ENCODE results near the gene OSR1.
A peak's percentile ranks its signal among the peaks of the same experiment; 100 is the strongest.
"Not testable (repeated sequence)": the region's sequence is repeated elsewhere in the genome, so short reads cannot be mapped to it uniquely, and the experiment has no call there.

The OSR1 gene

DNA sequence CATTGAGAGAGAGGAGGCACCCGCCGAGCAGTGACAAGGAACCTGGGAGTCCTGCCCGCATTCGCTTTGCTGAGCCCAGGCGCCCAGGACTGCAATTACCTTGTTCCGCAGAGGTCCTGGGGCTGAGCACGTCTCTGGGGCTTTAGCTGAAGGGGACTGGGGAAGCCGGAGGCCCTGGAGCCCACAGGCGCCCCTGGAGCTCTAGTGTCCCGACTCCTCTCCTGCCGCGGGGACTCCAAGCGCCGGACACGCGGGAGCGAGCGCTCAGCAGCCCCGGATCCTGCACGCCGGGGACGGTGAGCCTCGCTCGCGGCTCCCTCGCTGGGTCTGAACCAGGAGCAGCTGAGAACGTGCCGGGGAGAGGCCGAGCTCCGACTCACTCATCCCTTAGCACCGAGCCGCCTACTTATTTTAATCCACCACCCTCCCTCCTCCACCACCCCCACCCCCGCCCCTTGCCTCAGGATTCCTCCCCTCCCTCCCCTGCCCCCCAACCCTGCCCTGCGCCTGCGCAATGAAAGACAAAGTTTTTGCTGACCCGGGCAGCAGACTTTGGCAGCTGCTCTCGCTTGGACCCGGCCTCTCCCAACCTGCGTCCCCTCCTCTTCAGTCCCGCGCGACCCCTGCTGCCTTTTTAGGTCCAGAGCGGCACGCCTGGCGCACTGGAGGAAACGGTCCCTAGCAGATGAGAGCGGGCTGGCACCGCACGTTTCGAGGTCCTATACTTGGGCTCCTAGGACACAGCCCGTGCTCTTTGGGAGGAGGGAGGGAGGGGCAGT is at the start of gene OSR1:
Gene OSR1, minus strand, starts transcription at position 382 of the 779 bp plus-strand sequence. CDS start 4,818 bp downstream, outside the sequence.
- no peak for FAIRE-seq

DNA sequence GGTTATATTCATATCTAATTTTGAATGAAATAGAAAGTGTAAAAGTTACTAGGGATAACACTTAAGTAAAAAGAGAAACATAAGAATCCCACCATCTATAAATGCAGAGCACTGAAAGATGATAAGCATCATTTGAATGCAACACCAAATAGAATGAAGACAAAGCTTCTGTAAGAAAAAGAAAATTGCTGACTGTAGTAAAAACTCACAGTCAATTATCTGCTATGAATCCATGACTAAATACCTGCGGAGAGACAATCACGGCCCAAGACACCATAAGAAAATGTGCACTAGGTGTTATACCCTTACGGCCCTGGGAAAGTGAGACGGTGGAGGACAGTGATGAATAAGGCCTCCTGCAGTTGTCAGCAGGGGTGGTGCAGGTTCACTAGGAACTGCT is 45.4 kb upstream of the OSR1 start:
- no peak for FAIRE-seq

GRCh38 chr2:19392191-19392590 is 33.8 kb upstream of the OSR1 start:
- no peak for FAIRE-seq

DNA sequence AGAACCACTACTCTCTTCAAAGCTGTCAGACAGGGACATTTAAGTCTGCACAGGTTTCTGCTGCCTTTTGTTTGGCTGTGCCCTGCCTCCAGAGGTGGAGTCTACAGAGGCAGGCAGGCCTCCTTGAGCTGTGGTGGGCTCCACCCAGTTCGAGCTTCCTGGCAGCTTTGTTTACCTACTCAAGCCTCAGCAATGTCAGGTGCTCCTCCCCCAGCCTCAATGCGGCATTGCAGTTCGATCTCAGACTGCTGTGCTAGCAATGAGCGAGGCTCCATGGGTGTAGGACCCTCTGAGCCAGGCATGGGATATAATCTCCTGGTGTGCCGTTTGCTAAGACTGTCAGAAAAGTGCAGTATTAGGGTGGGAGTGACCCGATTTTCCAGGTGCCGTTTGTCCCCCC is 31.0 kb upstream of the OSR1 start:
- FAIRE-seq = not testable (repeated sequence)

DNA sequence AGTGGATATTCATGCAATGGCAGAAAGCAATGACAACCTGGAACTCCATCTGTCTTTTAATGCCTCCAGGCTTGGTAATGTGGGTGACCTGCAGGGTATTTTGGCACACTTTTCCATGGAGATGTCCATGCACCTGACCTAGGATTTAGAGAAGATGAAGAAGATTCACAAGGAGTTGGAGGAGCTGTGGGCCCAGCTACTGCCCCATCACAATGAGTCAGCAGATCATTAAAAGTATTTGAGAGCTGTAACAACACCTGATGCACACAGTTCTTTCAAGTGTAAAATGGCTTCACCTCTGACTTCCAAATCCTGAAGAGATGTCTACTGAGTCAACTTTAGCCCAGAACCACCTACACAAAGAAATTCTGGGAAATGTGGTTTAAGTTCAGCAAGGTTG is 22.1 kb upstream of the OSR1 start:
- FAIRE-seq = no peak

GRCh38 chr2:19378939-19379338 is 20.5 kb upstream of the OSR1 start:
- no peak for FAIRE-seq

DNA sequence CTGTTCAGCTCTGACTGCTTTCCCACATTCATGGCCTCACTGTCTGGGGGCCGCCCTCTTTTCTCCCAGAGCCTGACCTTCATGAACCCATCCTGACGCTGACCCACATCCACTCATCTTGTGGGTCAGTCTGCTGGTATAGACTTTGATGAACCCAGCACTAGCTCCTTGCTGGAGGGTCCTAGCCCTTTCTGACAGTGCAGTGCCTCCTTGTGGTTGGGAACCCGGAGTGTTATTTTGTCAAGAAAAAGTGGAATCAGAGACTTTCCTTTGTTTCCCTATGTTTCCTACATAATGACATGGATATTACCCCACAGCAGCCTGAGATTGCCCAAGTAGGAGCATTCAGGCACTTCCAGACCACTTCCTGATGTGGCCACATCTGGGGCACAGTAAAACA is 19.3 kb upstream of the OSR1 start:
- FAIRE-seq = no peak

GRCh38 chr2:19373352-19373751 is 14.9 kb upstream of the OSR1 start:
- no peak for FAIRE-seq

GRCh38 chr2:19371996-19372582 is 13.7 kb upstream of the OSR1 start:
- no peak for FAIRE-seq

- FAIRE-seq = no peak
These were observed 11.0 kb upstream of the OSR1 start for GRCh38 chr2:19369341-19369955.

GRCh38 chr2:19368760-19369159 is 10.3 kb upstream of the OSR1 start:
- FAIRE-seq = no peak

GRCh38 chr2:19367326-19367725 is 8.9 kb upstream of the OSR1 start:
- FAIRE-seq = no peak

DNA sequence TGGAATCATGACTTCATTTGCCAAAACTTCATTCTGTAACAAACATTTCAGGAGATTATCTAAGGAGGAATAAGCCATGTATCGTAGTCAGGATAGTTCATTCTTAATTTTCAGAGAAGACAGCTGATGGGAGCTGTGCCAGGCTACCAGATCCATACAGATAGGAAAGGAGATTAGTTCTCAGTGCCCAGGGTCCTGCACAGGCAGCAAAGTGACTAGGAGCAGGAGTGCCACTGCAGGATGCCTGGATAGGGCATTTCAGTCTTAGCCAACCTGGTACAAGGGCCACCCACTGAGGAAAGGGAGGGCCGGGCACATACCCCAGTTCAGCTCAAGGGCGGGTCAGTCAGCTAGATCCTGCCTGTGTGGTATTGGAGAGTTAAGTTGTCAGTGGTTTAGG is 6.7 kb upstream of the OSR1 start:
- FAIRE-seq = no peak

- no peak for FAIRE-seq
These were observed 5.6 kb upstream of the OSR1 start for GRCh38 chr2:19364014-19364413.

DNA sequence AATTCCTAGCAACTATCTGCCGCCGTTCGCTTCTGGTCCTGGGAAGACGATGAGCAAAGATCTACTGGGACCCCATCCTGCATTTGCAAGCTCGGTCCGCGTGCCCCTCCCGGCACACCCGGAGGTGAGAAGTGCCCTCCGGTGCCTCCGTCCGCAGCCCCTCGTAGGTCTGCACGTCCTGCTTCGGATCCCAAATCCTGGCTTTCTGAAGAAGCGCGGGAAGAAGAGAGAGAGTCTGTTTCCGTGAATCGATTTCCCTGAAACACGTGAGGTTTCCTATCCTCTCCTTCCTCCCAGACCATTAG is 5.0 kb upstream of the OSR1 start:
- no peak for FAIRE-seq

DNA sequence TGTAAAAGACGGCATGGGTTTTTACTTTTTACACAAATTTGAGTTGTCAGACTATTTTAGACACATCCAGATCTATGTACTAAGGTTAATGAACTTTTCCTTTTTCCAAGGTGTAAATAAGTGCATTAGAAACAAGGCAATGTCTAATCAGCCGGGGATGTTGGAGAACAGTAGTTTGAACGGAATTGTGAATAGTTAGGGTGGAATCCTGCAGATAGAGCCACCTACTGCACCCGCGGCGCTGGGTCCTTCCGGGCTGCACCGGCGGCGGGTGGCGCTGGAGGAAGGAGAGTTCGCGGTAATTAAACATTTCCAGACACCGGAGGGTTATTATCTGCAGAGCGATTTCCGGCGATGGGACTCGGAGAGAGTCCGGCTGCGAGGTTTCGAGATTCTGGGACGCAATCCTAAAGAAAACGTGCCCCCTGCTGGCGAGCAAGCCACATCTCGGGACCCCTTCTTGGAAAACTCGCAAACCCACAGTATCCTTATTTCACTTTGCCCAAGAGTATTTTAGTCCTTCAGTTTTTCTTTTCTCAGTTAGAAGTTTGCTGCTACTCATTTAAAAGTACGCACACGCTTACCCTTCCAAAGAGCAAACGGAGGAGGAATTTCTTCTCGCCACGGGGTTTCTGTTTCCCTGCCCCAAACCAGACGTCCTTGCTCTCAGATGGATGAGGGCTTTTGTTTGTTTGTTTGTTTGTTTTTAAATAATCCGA is 4.5 kb upstream of the OSR1 start:
- no peak for FAIRE-seq

DNA sequence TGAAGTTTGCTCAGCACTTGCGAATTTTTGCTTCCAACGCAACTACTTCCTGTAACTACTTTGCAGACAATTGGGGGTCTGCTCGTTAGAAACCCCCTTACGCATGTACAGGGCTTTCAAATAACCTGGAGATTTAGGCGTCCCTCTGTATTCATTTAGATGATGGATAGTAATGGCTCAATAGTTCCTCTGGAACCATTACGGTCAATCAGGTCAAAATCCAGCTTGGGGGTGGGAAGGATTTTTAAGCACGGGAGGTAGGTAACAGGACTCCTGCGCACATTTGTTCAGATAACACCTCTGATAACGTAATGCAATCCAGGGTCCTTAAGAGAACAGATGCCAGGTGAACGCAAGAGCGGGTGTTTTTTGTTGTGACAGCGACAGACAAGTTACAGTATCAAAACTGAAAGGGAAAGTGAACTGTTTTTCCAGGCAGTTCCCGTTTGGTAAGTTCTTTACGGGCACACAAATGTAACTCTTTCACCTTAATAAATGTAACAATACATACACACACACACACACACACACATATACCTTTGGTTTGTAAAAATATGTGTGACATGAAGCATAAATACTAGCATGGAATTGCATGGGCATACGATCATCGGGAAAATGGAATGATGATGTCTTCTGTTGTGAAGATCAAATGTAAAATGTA is 3.8 kb upstream of the OSR1 start:
- FAIRE-seq = peak; percentile 43

- no peak for FAIRE-seq
These were observed 3.0 kb upstream of the OSR1 start for GRCh38 chr2:19361325-19361990.

DNA sequence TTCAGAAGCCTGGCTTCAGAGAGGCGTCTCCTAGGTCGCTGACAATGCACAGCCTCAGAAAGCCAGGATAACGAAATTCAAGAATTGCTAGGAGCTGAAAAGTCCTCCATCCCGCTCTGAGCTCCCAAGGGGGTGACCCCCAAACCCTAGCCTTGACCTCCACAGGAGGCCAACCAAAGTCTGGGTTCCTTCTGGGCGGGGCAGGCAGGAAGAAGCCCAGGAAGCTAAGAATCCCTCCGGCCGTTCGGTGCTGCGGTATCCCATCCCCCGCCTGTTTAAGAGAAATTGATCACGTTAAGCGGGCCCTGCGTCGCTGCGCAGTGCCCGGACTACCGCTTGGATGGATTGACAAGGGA is 2.5 kb upstream of the OSR1 start:
- FAIRE-seq = no peak

GRCh38 chr2:19360266-19360965 is 2.0 kb upstream of the OSR1 start:
- no peak for FAIRE-seq

DNA sequence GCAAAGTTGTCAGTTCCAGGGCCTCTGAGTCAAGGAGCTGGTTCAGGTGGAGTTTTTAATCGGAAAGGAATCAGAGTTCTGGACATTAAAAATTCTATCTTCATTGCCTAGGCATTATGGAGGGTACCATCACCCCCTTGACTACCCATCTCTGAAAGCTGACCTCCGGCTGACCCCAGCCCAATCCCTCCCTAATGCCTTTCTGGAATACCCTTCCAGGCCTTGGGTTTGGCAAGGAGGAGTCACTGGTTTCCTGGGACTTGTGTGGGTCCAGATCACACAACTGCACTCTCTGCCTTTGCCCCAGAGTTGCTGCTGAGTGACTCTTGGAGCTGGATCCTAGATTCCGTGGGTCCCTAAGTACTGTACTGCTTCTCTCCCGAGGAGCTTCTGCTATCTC is 1.0 kb upstream of the OSR1 start:
- no peak for FAIRE-seq

GRCh38 chr2:19359021-19359357 is 566 bp upstream of the OSR1 start:
- FAIRE-seq = no peak

Measured in colon (tissue), 2 donors.